GM18867 (cell line): ENCODE results near the gene CACNB2.
"Not testable (repeated sequence)": the region's sequence is repeated elsewhere in the genome, so short reads cannot be mapped to it uniquely, and the experiment has no call there.

Experiments used
- ATAC-seq: cut with Tn5 transposase; IDR thresholded peaks from one replicate; pipeline ENCODE4 v1.9.1; 2021; ENCODE audit warnings: mild to moderate bottlenecking, moderate library complexity; ENCODE audit not compliant: unreplicated experiment

Gene CACNB2

DNA sequence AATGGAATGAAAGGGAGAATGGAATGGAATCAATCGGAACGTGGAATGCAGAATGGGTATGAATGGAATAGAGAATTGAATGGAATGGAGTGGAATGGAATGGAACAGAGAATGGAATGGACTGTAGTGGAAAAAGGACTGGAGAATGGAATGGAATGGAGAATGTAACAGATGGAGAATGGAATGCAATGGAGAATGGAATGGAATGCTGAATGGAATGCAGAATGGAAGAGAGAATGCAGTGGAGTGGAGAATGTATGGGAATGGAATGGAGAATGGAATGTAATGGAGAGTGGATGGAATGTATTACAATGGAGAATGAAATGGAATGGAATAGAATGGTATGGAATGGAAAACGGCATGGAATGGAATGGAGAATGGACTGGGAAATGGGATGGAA is 414.3 kb downstream of the CACNB2 start:
- ATAC-seq, result no peak

DNA sequence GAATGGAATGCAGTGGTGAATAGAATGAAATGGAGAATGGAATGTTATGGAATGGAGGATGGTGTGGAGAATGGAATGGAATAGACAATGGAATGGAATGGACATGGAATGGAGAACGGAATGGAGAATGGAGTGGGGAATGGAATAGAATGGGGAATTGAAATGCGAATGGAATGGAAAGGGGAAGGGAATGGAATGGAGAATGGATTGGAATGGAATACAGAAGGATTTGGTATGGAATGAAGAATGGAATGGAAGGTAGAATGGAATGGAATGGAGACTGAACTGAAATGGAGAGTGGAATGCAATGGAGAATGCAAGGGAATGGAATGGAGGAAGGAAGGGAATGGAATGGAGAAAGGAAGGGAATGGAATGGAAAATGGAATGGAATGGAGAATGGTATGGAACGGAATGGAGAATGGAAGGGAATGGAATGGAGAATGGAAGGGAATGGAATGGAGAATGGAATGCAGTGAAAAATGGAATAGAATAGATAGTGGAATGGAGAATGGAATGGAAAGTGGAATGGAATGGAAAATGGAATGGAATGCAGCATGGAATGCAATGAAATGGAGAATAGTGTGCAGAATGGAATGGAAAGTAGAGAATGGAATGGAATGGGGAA is 416.4 kb downstream of the CACNB2 start:
- no peak for ATAC-seq

DNA sequence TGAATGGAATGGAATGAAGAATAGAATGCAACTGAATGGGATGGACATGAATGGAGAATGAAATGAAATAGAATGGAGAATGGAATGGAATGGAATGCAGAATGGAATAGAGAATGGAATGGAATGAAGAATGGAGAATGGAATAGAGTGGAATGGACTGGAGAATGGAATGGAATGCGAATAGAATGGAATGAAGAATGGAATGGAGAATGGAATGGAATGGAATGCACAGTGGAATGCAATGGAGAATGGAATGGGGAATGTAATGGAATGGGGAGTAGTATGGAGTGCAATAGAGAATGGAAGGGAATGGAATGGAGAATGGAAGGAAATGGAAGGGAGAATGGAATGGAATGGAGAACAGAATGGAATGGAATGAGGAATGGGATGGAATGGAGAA is 417.7 kb downstream of the CACNB2 start:
- ATAC-seq, result no peak

DNA sequence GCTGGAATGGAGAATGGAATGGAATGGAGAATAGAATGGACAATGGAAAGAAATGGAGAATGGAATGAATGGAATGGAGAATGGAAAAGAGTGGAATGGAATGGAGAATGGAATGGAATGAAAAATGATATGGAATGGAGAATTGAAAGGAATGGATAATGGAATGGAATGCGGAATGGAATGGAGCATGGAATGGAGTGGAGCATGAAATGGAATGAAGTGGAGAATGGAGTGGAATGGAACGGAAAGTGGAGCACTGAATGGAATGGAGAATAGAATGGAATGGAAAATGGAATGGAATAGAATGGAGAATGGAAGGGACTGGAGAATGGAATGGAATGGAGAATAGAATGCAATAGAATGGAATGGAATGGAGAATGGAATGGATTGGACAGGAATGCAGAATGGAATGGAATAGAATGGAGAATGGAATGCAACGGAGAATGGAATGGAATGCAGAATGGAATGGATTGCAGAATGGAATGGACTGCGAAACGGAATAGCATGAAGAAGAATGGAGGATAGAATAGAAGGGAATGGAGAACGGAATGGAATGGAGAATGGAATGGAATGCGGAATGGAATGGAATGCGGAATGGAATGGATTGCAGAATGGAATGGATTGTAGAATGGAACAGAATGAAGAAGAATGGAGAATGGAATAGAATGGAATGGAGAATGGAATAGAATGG is 421.8 kb downstream of the CACNB2 start:
- no peak for ATAC-seq

DNA sequence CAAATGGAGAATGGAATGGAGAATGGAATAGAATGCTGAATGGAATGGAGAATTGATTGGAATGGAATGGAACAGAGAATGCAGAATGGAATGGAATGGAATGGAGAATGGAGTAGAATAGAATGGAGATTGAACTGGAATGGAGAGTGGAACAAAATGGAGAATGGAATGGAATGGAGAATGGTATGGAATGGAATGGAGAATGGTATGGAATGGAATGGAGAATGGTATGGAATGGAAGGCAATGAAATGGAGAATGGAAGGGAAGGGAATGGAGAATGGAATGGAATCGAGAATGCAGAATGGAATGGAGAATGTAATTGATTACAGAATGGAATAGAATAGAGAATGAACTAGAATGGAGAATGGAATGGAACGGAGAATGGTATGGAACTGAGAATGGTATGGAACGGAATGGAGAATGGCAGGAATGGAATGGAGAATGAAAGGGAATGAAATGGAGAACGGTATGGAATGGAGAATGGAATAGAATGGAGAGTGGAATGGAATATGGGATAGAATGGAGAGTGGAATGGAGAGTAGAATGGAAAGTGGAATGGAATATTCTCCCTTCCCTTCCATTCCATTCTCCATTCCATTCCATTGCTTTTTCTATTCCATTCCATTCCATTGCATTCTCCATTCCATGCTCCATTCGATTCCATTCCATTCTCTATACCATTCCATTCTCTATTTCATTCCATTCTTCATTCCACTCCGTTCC is 422.9 kb downstream of the CACNB2 start:
- no peak for ATAC-seq

DNA sequence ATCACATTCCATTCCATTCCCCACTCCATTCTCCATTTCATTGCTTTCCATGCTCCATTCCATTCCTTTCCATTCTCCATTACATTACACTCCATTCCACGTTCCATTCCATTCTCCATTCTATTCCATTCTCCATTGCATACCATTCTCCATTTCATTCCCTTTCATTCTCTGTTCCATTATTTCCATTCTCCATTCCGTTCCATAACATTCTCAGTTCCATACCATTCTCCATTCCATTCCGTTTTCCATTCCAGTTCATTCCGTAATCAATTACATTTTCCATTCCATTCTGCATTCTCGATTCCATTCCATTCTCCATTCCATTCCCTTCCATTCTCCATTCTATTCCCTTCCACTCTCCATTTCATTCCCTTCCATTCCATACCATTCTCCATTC is 424.8 kb downstream of the CACNB2 start:
- no peak for ATAC-seq

DNA sequence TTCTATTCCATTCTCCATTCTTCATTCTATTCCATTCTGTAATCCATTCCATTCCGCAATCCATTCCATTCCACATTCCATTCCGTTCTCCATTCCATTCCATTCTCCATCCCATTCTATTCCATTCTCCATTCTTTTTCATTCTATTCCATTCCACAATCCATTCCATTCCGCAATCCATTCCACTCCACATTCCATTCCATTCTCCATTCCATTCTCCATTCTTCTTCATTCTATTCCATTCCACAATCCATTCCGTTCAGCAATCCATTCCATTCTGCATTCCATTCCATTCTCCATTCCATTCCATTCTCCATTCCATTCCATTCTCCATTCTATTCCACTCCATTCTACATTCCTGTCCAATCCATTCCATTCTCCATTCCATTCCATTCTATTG is 426.0 kb downstream of the CACNB2 start:
- no peak for ATAC-seq

DNA sequence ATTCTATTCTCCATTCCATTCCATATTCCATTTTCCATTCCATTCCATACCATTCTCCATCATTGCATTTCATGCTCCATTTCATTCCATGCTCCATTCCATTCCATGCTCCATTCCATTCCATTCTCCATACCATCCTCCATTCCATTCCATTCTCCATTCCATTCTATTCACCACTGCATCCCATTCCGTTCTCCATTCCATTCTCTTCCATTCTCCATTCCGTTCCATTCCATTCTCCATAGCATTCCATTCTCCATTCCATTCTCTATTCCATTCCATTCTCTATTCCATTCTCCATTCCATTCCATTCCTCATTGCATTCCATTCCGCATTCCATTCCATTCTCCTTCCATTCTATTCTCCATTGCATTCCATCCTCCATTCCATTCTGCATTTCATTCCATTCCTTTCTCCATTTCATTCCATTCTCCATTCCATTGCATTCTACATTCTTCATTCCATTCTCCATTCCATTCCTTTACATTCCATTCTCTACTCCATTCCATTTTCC is 427.2 kb downstream of the CACNB2 start:
- no peak for ATAC-seq

DNA sequence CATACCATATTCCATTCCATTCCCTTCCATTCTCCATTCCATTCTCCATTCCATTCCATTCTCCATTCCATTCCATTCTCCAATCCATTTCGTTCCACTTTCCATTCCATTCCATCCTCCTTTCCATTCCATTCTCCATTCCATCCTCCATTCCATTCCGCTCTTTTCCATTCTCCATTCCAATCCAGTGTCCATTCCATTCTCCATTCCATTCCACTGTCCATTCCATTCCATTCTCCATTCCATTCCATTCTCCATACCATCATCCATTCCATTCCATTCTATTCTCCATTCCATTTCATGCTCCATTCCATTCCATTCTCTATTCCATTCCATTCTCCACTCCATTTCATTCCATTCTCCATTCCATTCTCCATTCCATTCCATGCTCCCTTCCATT is 430.2 kb downstream of the CACNB2 start:
- ATAC-seq, result not testable (repeated sequence)

DNA sequence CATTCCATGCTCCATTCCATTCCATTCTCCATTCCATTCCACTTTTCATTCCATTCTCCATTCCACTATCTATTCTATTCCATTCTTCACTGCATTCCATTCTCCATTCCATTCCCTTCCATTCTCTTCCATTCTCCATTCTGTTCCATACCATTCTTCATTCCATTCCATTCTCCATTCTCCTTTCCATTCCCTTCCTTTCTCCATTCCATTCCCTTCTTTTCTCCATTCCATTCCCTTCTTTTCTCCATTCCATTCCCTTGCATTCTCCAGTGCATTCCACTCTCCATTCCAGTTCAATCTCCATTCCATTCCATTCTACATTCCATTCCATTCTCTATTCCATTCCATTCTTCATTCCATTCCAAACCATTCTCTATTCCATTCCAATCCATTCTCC is 430.9 kb downstream of the CACNB2 start:
- ATAC-seq, result no peak

DNA sequence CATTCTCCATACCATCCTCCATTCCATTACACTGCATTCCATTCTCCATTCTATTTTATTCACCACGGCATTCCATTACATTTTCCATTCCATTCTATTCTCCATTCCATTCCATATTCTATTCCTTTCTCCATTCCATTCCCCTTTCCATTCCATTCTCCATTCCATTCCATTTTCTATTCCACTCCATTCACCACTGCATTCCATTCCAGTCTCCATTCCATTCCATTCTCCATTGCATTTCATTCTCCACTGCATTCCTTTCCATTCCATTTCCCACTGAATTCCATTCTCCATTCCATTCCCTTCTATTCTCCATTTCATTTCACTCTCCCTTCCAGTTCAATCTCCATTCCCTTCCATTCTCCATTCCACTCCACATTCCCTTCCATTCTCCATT is 431.6 kb downstream of the CACNB2 start:
- ATAC-seq, result no peak

DNA sequence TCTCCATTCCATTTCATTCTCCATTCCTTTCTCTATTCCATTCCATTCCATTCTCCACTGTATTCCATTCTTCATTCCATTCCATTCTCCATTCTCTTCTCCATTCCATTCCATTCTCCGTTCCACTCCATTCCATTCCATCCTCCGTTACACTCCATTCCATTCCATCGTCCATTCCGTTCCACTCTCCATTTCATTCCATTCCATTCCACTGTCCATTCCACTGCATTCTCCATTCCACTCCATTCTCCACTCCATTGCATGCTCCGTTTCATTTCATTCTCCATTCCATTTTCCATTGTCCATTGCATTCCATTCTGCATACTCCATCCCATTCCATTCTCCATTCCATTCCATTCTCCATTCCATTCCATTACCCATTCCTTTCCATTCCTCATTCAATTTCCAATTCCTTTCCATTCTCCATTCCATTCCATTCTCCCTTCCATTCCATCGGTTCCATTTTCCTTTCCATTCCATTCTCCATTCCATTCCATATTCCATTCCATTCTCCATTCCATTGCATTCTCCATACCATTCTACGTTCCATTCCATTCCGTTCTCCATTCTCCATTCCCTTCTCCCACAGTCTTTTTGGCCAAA is 432.8 kb downstream of the CACNB2 start:
- no peak for ATAC-seq

DNA sequence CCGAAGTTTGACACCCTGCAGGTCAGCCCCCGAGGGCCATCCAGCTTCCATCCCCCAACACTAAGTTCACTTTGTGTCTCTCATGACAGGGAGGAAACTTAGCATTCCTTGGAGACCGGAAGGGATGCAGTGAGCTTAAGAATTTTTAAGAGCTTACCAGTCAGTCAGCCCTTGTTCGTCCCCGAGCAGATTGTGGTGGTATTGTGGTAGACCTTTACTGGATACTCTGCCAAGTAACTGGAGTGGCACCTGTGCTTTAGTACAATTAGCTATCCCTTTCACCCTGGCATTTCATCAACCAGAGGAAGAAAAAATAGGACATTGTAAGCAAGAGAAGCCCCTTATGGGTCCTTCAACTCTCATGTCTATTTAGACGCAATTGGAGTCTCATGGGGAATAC is 436.4 kb downstream of the CACNB2 start:
- ATAC-seq, result no peak

DNA sequence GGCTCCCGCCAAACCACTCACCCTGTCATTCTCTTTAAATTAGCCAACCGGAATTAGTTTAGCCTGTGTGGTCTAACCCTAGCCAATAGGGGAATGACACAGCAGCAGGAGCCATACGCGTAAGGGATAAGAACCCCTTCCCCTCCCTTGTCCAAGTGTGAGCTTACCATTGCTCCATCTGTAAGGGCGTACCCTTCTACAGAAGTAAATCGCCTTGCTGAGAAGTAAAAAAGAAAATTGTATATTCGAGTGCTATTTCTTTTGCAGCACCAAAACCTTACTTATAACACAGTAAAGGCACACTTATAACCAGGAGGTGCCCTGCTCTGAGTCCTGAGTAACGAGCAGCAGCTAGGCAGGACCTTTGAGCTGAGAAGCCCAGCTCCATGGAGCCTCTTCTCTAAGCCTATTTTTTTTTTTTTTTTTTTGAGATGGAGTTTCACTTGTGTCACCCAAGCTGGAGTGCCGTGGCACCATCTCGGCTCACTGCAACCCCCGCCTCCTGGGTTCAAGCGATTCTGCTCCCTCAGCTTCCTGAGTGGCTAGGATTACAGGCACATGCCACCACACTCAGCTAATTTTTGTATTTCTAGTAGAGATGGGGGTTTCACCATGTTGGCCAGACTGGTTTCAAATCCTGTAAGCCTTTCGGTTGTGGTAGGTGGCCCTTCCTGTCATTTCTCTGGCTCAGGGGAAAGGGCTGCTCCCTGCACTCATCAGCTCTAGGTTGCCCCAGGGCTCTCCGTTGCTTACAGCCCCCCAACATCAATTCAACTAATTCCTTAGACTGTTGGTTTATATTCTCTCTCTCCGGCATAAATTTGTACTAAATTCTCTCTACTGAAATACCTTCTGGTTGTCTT is 437.8 kb downstream of the CACNB2 start:
- ATAC-seq, result no peak

DNA sequence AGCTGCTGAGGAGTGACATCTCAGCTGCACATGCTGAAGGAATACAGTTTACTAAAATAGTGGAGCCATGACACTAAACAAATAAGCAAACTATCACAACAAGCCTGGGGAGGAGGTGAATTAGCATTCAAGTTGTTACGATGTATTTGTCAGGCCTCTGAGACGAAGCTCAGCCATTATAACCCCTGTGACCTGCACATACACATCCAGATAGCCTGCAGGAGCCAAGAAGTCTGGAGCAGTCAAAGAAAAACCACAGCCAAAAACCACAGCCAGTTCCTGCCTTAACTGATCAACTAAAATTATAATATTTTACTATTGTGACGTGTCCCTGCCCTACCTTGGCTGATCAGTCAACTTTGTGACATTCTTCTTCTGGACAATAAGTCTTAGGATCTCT is 442.6 kb downstream of the CACNB2 start:
- no peak for ATAC-seq

DNA sequence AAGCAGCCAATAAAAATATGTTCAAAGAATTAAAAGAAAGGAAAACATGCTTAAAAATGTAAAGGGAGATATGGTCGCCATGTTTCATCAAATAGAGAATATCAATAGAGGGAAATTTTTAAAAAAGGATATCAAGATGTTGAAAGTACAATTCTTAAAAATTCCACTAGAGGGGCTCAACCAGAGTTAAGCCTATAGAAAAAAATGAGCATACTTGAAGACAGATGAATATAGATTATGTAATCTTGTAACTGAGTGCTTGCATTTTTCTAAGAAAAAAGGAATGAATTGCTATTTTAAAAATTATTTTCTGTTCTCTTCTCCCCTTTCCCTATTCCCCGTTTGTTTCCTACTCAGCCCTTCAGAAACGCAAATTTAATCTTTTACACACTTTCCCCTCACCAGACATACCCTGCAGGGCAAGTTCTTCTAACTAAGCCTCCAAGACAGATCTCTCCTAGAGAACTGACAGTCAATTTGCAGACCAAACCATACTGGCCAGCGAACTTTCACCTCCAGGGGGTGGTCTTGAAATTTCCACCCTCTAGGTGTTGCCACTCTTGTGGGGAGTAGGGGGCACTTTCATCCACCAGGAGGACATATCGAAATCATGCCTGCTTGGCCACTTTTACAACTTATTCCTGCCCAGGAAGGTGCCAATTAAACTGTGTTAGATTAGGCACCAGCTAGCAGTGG is 443.5 kb downstream of the CACNB2 start:
- ATAC-seq, result peak; percentile 41

DNA sequence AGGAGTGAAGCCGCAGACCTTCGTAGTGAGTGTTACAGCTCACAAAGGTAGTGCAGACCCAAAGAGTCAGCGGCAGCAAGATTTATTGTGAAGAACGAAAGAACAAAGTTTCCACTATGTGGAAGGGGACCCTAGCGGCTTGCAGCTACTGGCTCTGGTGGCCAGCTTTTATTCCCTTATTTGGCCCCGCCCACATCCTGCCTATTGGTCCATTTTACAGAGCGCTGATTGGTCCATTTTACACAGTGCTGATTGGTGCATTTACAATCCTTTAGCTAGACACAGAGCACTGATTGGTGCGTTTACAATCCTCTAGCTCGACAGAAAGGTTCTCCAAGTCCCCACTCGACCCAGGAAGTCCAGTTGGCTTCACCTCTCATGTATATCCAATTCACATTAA is 446.4 kb downstream of the CACNB2 start:
- not testable (repeated sequence) for ATAC-seq

DNA sequence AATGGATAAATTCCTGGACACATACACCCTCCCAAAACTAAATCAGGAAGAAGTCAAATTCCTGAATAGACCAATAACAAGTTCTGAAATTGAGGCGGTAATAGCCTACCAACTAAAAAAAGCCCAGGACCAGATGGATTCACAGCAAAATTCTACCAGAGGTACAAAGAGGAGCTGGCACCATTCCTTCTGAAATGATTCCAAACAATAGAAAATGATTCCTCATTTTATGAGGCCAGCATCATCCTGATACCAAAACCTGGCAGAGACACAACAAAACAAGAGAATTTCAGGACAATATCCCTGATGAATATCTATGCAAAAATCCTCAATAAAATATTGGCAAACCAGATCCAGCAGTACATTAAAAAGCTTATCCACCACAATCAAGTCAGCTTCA is 450.9 kb downstream of the CACNB2 start:
- not testable (repeated sequence) for ATAC-seq
